AG09319 (cell line): ENCODE measurements around the gene TMPRSS11D.

Experiments used
- DNase-seq: peaks from one replicate; pipeline ENCODE4 v3.0.0-alpha.2; 2010; ENCODE audit warnings: low read depth; ENCODE audit errors: extremely low read depth
- TF ChIP-seq, protein P1 (sequence below): IDR thresholded peaks from 2 replicates; pipeline ENCODE4 v1.5.1; 2011; ENCODE audit warnings: low read depth, mild to moderate bottlenecking, inconsistent platforms, low read length, moderate library complexity

Gene TMPRSS11D

DNA sequence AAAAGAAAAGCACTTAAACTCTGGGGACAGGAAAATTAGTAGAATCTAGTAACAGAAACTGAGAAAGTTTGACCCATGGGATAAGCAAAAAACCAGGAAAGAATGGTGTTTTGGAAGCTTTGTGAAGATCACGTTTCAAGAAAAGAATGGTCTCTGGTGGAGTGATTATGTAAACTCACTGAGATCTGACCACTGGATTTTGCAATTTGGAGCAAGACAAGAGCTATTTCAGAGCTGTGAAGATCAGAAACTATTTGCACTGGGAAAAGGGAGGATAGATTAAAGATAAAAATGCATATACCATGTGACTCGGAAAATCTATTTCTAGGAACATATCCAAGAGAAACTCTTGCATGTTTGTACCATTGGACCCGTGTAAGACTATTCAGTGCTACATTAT is 4.3 kb downstream of the TMPRSS11D start:
- TF ChIP-seq, protein P1, sequence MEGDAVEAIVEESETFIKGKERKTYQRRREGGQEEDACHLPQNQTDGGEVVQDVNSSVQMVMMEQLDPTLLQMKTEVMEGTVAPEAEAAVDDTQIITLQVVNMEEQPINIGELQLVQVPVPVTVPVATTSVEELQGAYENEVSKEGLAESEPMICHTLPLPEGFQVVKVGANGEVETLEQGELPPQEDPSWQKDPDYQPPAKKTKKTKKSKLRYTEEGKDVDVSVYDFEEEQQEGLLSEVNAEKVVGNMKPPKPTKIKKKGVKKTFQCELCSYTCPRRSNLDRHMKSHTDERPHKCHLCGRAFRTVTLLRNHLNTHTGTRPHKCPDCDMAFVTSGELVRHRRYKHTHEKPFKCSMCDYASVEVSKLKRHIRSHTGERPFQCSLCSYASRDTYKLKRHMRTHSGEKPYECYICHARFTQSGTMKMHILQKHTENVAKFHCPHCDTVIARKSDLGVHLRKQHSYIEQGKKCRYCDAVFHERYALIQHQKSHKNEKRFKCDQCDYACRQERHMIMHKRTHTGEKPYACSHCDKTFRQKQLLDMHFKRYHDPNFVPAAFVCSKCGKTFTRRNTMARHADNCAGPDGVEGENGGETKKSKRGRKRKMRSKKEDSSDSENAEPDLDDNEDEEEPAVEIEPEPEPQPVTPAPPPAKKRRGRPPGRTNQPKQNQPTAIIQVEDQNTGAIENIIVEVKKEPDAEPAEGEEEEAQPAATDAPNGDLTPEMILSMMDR: no peak
- no peak for DNase-seq

DNA sequence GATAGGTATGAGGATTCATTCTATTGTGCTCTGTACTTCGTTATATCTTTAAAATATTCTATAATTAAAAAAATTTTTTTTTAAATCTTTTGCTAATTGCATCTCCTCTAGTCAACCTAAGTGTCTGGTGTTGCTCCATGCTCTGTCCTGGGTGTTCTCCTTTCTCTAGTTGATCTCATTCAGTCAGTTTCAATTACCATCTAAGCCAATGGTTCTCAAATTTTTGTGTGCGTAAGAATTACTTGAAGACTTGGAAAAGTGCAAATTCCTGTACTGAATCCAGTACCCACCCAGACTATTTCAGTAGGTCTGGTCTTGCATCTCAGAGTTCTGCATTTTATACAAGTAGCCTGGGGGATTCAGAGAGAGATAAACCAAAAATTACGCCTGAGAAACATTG is 6.7 kb downstream of the TMPRSS11D start:
- DNase-seq: no peak
- TF ChIP-seq, protein P1: no peak

DNA sequence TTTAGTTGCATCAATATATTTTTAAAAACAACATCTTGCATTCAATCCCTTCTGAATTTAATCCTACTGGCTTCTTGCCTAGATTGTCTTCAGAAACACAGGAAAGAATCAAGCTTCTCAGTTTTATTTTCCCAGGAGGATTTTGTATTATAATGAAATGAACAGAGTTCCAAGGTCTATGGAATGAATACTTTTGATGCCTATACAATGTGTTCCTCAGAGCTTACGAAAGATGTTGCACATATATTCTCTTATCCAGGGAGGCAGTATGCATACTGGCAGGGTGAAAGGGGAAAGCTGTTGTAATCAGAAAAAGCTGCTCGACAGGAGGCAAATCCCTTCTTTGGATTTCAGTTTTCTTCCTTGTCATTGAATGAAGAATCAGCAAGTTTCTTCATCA is 8.8 kb downstream of the TMPRSS11D start:
- TF ChIP-seq, protein P1: no peak
- peak; percentile 10 for DNase-seq

DNA sequence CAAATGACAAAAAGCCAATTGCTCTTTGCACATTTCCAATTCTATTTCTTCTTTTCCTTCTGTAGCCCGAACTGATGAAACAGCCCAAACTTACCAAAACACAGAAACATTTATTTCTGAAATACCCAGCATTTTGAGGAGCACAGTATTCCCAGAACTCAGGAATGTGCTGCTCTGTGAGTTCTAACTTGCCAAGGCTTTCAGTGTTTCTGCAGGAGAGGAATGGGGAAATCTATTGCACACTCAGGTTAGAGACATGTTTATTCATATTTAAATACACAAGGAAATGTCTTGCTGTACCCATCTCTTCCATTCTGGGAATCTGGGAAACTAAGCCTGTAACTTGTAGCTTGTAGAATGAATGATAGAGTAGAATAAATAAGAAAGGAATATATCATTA is 10.7 kb downstream of the TMPRSS11D start:
- TF ChIP-seq, protein P1: no peak
- DNase-seq: no peak

DNA sequence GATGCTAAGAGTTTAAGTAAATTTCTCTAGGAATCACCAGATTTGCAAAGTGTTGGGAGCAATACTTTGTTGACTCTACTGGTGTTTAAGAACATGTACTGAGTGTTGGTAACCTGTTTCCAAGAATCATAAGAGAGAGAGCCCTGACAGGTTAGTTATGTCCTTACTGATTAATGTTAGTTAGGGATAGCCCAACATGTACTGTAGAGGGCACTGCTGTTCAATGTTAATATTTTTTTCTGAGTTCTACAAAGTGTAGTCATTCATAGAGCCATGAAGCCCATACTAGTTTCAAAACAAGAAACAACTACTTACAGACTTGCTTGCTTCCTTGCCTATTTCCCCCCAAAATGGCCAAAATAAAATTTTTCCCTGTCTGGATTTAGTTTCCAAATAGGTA is 11.9 kb downstream of the TMPRSS11D start:
- DNase-seq: peak; percentile 14

DNA sequence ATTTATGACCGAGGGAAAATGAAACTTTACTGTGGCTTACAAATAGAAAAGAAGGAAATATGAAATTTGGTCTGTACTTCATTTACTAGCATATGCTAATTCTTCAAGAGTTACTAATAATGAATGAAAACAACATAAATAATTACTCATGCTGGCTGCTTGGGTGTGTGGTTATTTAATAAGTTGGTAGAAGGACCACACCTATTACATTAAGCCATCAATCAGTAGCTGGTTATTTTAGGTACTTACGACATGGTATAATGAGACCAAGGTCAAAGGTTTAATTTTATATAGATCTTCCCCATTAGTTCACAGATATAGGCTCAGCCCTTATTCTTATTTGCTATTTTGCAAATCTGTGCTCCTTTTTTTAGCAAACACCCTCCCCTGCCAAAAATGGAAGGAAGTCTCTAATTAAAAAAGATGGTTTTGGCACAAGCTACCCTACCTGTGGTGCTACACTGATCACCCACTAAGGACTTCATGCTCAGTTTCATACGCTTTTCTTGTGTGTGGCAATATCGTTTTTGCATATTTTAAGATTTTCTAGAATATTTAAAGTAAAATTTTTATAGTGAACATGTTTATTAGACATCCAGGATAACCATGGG is 14.1 kb downstream of the TMPRSS11D start:
- TF ChIP-seq, protein P1: no peak

More for the DNA sequence above, 11.9 kb downstream of the TMPRSS11D start:
- TF ChIP-seq, protein P1: peak; percentile 65

DNA sequence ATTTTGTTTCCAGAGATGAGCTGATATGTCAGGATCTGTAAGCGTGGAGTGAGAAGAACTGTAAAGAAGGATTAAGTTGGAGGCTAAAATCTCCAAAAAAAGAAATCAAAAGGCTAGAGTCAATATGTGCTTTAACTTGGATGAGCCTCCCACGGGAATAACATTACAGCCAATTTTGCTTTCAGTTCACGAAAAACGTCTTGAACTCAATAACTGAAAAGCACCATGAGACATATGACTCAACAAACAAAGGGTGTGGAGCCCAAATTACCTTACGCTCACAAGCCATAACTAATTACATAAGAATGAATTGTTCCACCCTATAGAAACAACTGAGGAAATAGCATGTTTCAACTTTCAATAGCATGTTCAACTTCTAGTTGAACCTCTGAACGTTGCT is 22.3 kb downstream of the TMPRSS11D start:
- DNase-seq: no peak
- TF ChIP-seq, protein P1: no peak

More for the DNA sequence above, 14.1 kb downstream of the TMPRSS11D start:
- DNase-seq: no peak
